Nephron (organoid): ENCODE data around the gene POU6F2.

Source experiments
- H3K27ac Mint-ChIP-seq, 3 experiments: 2 replicates each; pipeline ENCODE4 v1.8.0; 2020; ENCODE audit warnings: mixed read lengths in 3 of 3, mild to moderate bottlenecking in 2 of 3, moderate library complexity in 1 of 3
- H3K27me3 Mint-ChIP-seq: 2 replicates; pipeline ENCODE4 v1.8.0; 2021; ENCODE audit warnings: low read depth, mild to moderate bottlenecking, moderate library complexity, mixed read lengths
- H3K36me3 Mint-ChIP-seq: 2 replicates; pipeline ENCODE4 v1.8.0; 2020; ENCODE audit warnings: low read depth, mixed read lengths
- H3K4me1 Mint-ChIP-seq: 2 replicates; pipeline ENCODE4 v1.8.0; 2020; ENCODE audit warnings: mixed read lengths
- H3K4me3 Mint-ChIP-seq, 3 experiments: 2 replicates each; pipeline ENCODE4 v1.8.0; 2020; ENCODE audit warnings: mild to moderate bottlenecking in 3 of 3, mixed read lengths in 3 of 3, moderate library complexity in 2 of 3
- H3K9me3 Mint-ChIP-seq: 2 replicates; pipeline ENCODE4 v1.8.0; 2020; ENCODE audit warnings: mixed read lengths
- TF ChIP-seq, protein P1 (sequence below), 3 experiments: fragments of 200-600 bp; sonication (generic); IDR thresholded peaks; one replicate each; pipeline ENCODE4 v1.5.0; 2021; ENCODE audit warnings: antibody characterized with exemption in 3 of 3; ENCODE audit not compliant: unreplicated experiment in 3 of 3

The POU6F2 gene

DNA sequence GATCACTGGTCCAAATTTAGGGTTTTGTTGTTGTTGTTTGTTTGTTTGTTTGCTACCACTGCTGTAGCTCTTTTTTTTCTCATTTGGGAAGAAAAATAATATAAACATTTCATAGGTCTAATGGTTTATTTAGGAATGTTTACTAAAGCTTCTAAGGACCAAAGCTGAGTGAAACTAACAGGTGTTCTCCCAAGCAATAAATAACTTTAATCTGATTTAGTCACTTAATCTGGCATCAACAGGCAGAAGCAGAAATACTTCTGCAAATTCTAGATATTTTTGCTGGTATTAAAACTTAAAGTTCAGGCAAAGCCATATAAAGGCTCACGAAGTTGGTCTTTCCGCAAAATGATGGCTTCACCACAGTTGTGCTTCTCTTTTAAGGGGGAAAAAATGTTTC lies 444.0 kb downstream of the POU6F2 start:
- TF ChIP-seq, protein P1, sequence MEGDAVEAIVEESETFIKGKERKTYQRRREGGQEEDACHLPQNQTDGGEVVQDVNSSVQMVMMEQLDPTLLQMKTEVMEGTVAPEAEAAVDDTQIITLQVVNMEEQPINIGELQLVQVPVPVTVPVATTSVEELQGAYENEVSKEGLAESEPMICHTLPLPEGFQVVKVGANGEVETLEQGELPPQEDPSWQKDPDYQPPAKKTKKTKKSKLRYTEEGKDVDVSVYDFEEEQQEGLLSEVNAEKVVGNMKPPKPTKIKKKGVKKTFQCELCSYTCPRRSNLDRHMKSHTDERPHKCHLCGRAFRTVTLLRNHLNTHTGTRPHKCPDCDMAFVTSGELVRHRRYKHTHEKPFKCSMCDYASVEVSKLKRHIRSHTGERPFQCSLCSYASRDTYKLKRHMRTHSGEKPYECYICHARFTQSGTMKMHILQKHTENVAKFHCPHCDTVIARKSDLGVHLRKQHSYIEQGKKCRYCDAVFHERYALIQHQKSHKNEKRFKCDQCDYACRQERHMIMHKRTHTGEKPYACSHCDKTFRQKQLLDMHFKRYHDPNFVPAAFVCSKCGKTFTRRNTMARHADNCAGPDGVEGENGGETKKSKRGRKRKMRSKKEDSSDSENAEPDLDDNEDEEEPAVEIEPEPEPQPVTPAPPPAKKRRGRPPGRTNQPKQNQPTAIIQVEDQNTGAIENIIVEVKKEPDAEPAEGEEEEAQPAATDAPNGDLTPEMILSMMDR (IDR thresholded peaks at IDR 0.05; ENCODE audit: unreplicated experiment in 3 of 3): no peak
- no peaks in the 10 kb centered on the region for H3K27me3 Mint-ChIP-seq
- no peaks in the 10 kb centered on the region for H3K36me3 Mint-ChIP-seq
- peak overlapping the region in 1 of 3 experiments; percentile 37 for H3K4me3 Mint-ChIP-seq
- H3K27ac Mint-ChIP-seq: peak overlapping the region in 1 of 3 experiments; percentile 67
- H3K9me3 Mint-ChIP-seq: no peaks in the 10 kb centered on the region
- H3K4me1 Mint-ChIP-seq: peaks cover 7% of the 10 kb centered on the region

DNA sequence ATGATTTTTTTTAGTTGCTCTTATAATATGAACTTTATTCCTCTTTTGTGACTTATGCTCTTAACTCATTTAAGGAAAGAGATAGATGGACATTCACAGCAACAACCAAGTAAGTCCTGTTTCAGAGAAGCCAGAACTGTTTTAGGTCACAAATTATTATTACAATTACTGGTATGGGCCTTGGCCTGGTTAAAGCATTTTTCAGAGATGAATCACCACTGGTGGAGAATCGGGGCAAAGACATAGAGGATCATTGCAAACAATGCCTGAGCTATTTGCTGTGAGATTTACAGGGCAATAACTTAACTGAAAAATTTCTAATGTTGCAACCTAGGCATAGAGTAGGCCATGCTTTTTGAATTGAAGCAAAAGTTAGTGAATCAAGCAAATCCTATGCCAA lies 450.5 kb downstream of the POU6F2 start:
- Mint-ChIP-seq H3K4me1 (peaks cover 18% of the 10 kb centered on the region), H3K27me3 (peaks cover 13% of the 10 kb centered on the region), H3K36me3 (no peaks in the 10 kb centered on the region), H3K4me3 (no peak overlapping the region), H3K27ac (no peak overlapping the region), H3K9me3 (no peaks in the 10 kb centered on the region)
- TF ChIP-seq, protein P1 (IDR thresholded peaks at IDR 0.05; ENCODE audit: unreplicated experiment in 3 of 3): no peak

DNA sequence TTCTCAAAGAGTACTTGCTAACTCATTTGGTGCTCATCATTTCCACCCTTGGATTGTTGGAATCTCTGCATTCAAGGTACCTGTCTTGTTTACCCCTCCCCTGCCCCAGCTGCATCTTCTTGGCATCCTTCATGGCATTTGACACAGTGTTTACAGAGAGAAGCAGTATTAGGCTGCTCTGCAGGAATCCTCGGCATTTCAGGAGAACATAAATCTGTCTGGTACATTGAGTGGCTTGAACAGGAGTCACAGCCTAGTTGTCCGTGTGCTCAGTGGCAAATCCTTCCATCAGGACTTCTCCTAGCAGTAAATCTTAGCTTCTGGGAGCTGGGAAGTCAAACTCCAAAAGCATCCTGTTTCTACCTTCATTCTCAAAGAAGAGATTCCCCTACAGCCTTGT lies 451.7 kb downstream of the POU6F2 start:
- H3K4me1 Mint-ChIP-seq: peaks cover 18% of the 10 kb centered on the region
- H3K9me3 Mint-ChIP-seq: peaks cover 2% of the 10 kb centered on the region
- no peak overlapping the region for H3K4me3 Mint-ChIP-seq
- H3K36me3 Mint-ChIP-seq: peaks cover 5% of the 10 kb centered on the region
- H3K27ac Mint-ChIP-seq: no peak overlapping the region
- TF ChIP-seq, protein P1 (IDR thresholded peaks at IDR 0.05; ENCODE audit: unreplicated experiment in 3 of 3): no peak
- H3K27me3 Mint-ChIP-seq: peaks cover 13% of the 10 kb centered on the region

DNA sequence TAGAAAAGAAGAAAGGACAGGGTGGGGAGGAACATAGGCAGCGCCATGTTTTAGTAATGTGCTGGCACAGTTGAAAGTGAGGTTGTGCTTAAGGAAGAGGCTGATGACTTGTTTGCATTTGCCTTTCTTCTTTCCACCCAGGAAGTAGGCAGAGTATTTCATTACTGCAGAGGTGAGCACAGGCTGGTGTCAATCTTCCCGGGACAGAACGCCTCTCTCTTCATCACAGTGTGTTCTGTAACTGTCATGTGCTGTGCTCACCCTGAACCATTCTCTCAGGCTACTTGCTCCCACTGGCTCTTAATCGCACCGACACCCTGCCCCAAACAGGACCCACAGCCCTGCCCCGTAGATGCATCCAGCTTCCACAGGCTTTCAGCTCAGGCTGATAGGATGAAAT lies 452.7 kb downstream of the POU6F2 start:
- peaks cover 5% of the 10 kb centered on the region for H3K36me3 Mint-ChIP-seq
- TF ChIP-seq, protein P1 (IDR thresholded peaks at IDR 0.05; ENCODE audit: unreplicated experiment in 3 of 3): no peak
- H3K27me3 Mint-ChIP-seq: peaks cover 13% of the 10 kb centered on the region
- H3K4me3 Mint-ChIP-seq: no peak overlapping the region
- H3K4me1 Mint-ChIP-seq: peaks cover 18% of the 10 kb centered on the region
- peaks cover 2% of the 10 kb centered on the region for H3K9me3 Mint-ChIP-seq
- H3K27ac Mint-ChIP-seq: no peak overlapping the region

DNA sequence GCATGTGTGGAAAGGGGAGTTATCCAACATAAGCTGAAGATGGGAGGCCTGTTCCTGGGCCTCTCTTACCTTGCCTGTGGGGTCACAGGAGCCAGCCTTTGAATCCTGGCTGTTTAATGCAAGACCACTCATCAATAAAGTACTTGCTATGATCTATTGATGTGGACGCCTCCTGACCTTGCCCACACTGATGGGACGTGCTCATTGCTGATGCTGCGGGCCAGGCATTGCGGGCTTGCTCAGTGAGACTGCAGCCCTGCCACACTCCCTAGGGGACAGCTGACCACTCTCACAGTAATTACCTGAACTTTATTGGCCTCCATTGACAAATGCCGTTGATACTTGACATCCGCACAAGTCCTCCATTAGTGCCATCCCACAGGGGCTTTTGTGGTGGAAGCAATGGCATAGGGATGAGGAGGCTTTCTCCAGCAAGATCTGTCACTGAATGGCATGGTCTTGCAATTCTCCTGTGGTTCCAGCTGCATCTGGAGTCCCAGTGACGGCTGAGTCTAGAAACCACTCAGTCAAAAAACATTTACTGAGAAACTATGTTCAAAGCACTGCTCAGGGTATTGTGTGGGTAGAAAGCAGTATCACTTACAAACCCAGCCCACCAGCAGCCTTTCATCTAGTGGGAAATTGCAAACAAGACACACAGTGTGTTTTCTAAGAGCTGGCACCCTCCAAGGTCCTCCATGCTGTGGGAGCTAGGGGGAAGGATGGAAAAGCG lies 453.4 kb downstream of the POU6F2 start:
- Mint-ChIP-seq H3K9me3 (peaks cover 5% of the 10 kb centered on the region), H3K4me1 (peaks cover 18% of the 10 kb centered on the region), H3K36me3 (peaks cover 5% of the 10 kb centered on the region), H3K27ac (no peak overlapping the region), H3K27me3 (peaks cover 13% of the 10 kb centered on the region), H3K4me3 (no peak overlapping the region)
- TF ChIP-seq, protein P1 (IDR thresholded peaks at IDR 0.05; ENCODE audit: unreplicated experiment in 3 of 3): no peak

DNA sequence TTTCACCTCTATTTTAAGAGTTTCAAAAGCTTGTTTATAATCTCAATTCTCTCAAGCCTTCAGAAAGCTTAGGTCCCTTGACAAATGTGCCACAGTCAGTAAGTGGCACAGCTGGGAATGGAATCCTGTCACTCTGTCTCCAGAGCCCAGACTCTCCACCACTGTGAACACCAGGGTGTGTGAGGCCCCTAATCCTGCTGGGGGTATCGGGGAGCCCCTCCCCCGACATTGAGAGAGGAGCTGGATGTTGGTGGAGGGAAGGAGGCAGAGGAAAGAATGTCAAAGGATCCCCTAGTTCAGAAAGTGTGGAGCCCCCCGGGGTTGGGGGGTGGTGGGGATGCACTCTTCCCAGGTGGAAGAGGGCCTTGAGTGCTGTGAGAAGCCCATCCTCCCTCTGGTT lies 454.7 kb downstream of the POU6F2 start:
- TF ChIP-seq, protein P1 (IDR thresholded peaks at IDR 0.05; ENCODE audit: unreplicated experiment in 3 of 3): no peak

More for the DNA sequence above, 454.7 kb downstream of the POU6F2 start:
- Mint-ChIP-seq H3K27me3 (peaks cover 13% of the 10 kb centered on the region), H3K9me3 (peaks cover 5% of the 10 kb centered on the region), H3K36me3 (peaks cover 5% of the 10 kb centered on the region), H3K27ac (no peak overlapping the region), H3K4me1 (peaks cover 18% of the 10 kb centered on the region), H3K4me3 (no peak overlapping the region)
